GM12874 (cell line): Measurements from ENCODE around the gene IL4I1.

Experiments used
- CTCF ChIP-seq: IDR thresholded peaks from 2 replicates; pipeline ENCODE4 v1.5.1; 2011; ENCODE audit warnings: low read depth, mild to moderate bottlenecking, control low read depth, low read length, moderate library complexity; ENCODE audit not compliant: insufficient read depth

The IL4I1 gene

GRCh38 chr19:49883094-49883493, 13.6 kb downstream of the IL4I1 start:
- no peak for TF ChIP-seq CTCF

GRCh38 chr19:49882643-49883042, 14.0 kb downstream of the IL4I1 start:
- TF ChIP-seq CTCF: no peak

- TF ChIP-seq CTCF: no peak
Measured at GRCh38 chr19:49881672-49882394, 14.9 kb downstream of the IL4I1 start.

GRCh38 chr19:49881186-49881585, 15.5 kb downstream of the IL4I1 start:
- no peak for TF ChIP-seq CTCF

DNA sequence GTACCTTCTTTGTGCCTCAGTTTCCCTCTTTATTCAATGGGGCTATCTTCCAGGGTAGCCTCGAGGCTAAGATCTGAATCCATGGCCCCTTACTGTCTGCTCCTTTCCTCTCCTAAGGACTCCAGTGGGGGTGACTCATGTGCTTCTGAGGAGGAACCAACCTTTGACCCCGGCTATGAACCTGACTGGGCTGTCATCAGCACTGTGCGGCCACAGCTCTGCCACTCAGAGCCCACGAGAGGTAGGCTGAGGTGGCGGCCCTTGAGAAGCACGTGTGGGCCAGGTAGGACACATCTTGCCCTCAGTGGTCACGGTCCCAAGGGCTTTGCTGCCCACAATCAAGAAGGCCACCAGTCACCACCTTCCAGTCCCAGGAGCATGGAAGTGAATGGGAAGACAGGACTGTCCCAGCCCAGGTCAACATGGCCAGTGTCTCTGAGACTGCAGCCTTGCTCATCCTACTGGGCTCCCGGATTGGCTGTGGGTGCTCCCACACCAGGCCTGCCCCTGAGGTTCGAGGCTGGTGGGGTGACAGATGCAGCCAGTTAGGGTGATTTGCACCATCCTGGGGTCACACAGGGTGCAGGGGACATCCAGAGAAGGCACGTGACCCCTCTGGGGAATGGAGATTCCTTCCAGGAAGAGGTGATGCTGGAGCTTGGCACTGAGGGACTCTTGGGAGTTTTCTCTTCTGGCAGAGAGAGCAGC, 16.4 kb downstream of the IL4I1 start:
- TF ChIP-seq CTCF: no peak

- no peak for TF ChIP-seq CTCF
Measured at GRCh38 chr19:49879243-49879963, 17.3 kb downstream of the IL4I1 start.

DNA sequence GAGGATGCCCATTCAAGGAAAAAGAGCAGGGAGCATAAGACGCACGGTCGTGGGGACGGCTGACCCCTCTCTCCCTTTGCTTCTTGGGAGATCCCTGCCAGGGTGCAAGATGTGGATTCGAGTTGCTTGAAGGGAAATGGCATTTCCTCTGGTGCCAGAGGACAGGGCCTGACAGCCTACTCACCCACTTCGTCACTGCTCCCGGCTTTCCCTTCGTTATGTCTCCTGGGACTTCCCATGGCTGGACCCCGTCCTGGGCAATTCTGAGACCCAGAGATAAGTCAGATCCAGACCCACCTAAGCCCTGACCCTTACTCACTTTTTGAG, 18.0 kb downstream of the IL4I1 start:
- no peak for TF ChIP-seq CTCF
